Activated CD4-positive, alpha-beta T cell treated with anti-CD3 and anti-CD28 coated beads, Interleukin-2, amount 10 ng/mL, durations not matched to agents 7 days and 5 days (primary cell): Measurements from ENCODE around the gene RETREG1. TPM values are rescaled to one million over a fixed set of nuclear protein-coding genes. Genes with fewer than 3 reads are reported as not detected.
"Not testable (repeated sequence)": the region's sequence is repeated elsewhere in the genome, so short reads cannot be mapped to it uniquely, and the experiment has no call there.

ENCODE experiments used
- CTCF ChIA-PET: fragments of 350-600 bp; sonication (Branson Sonifier 250); formaldehyde crosslinking; loops from one replicate; lab custom pipeline; 2021; ENCODE audit warnings: antibody characterized with exemption; lab: Charles Lee
- POLR2A ChIA-PET: fragments of 350-600 bp; sonication (Branson Sonifier 250); formaldehyde crosslinking; loops from one replicate; lab custom pipeline; 2021; ENCODE audit warnings: antibody characterized with exemption; lab: Charles Lee
- DNase-seq: peaks from one replicate; pipeline ENCODE4 v3.0.0-alpha.2; 2020
- H3K27ac Mint-ChIP-seq: one replicate; pipeline ENCODE4 v1.8.0; 2021; ENCODE audit warnings: mild to moderate bottlenecking, moderate library complexity, mixed read lengths
- H3K27me3 Mint-ChIP-seq: one replicate; pipeline ENCODE4 v1.8.0; 2021; ENCODE audit warnings: mixed read lengths
- H3K36me3 Mint-ChIP-seq: one replicate; pipeline ENCODE4 v1.8.0; 2021; ENCODE audit warnings: low read depth, mixed read lengths
- H3K4me1 Mint-ChIP-seq: one replicate; pipeline ENCODE4 v1.8.0; 2021; ENCODE audit warnings: mixed read lengths
- H3K4me3 Mint-ChIP-seq: one replicate; pipeline ENCODE4 v1.8.0; 2021; ENCODE audit warnings: mild to moderate bottlenecking, moderate library complexity, mixed read lengths
- H3K9me3 Mint-ChIP-seq: one replicate; pipeline ENCODE4 v1.8.0; 2021; ENCODE audit warnings: mixed read lengths
- total RNA-seq, 2 experiments: library from RNA; stranded (reverse); gene quantifications; one replicate each; pipeline ENCODE4 v1.2.3, GENCODE V29; 2021

The RETREG1 gene
- total RNA-seq, 2 experiments from 2014 or later: 48.4 to 50.5 TPM

DNA sequence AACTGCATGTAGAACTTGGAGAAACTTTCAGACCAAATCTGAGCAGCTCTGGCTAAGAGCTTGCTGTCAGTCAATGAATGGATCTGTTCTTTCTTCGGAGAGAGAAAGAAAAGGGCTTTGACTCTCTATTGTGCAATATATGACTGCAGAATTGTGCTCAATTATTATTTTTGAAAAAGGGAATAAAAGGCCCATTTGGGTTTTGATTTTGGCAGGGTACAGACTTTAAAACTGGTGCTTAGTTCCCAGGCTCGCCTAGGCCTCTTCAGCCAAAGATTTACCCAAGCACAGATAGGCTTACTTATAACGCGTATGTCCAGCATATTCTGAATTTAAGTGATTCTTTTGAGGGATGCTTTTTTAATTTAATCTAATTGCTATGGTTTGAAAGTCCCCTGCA is 59.3 kb downstream of the RETREG1 start:
- ChIA-PET CTCF (no interaction called here), POLR2A (no interaction called here)
- peaks cover 20% of the 10 kb centered on the region for H3K4me1 Mint-ChIP-seq
- H3K27ac Mint-ChIP-seq: no peak overlapping the region
- H3K4me3 Mint-ChIP-seq: no peak overlapping the region
- H3K36me3 Mint-ChIP-seq: peaks cover 14% of the 10 kb centered on the region
- DNase-seq: no peak
- no peaks in the 10 kb centered on the region for H3K9me3 Mint-ChIP-seq
- H3K27me3 Mint-ChIP-seq: no peaks in the 10 kb centered on the region

DNA sequence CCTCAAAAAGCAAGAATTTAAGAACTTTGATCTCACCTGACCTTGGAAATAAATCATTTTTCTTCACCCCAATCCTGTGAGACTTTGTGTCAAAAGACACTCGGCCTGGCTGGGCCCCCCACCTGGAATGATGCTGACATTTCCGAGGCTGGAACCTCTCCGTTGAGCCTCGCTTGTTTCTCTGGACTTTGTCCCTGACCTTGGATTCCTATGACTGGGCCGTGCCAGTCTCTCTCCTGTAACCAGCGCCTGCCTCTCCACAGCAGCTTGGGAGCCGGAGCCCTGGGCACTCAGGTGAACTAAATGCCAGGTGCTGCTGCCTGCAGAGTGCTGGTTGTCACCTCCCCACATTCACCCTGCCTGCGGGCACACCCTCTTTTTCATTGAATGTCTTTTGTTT is 62.7 kb downstream of the RETREG1 start:
- H3K4me1 Mint-ChIP-seq: peaks cover 25% of the 10 kb centered on the region

DNA sequence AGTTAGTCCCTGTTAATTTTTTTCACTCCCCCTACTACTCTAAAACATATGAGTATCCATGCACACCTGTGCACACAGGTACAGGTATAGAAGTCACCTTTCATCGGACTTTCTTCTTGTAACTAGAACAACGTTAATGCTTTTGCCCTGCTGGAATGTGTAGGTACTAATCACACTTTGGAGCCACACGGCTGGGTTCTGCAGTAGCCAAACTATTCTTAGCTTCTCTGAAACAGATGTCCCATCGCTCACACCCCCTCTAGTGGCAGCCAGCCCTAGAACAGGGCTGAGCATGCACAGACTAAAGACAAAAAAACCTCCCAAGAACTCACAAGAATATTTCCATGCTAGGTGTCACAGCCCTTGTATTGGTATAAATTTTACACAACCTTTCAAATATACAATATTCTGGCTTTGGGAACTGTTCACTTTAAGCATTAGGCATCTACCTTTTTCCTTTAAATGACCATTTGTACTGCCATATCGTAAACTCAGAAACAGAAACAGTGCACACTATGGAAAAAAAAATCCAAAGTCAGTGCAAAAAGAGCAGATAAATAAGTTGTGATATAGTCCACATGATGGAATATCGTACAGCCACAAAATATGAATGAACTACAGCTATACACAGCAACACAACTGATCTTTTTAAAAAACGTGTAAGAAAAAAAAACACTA is 64.0 kb downstream of the RETREG1 start:
- H3K36me3 Mint-ChIP-seq: peaks cover 7% of the 10 kb centered on the region
- ChIA-PET POLR2A (no interaction called here), CTCF (interaction anchor here (0.5 to 0.6 kb wide), 2 partner anchors 7 to 10 kb away, joined by 3 to 4 read pairs; no protein-coding TSS in a partner anchor)
- DNase-seq: peak; percentile 60
- H3K4me1 Mint-ChIP-seq: peaks cover 23% of the 10 kb centered on the region
- no peaks in the 10 kb centered on the region for H3K9me3 Mint-ChIP-seq
- H3K27ac Mint-ChIP-seq: no peak overlapping the region
- H3K4me3 Mint-ChIP-seq: no peak overlapping the region
- no peaks in the 10 kb centered on the region for H3K27me3 Mint-ChIP-seq

More for the DNA sequence above, 62.7 kb downstream of the RETREG1 start:
- no peaks in the 10 kb centered on the region for H3K27me3 Mint-ChIP-seq
- peaks cover 10% of the 10 kb centered on the region for H3K36me3 Mint-ChIP-seq
- no peak overlapping the region for H3K27ac Mint-ChIP-seq
- no peaks in the 10 kb centered on the region for H3K9me3 Mint-ChIP-seq
- H3K4me3 Mint-ChIP-seq: no peak overlapping the region
- ChIA-PET POLR2A (no interaction called here), CTCF (no interaction called here)
- DNase-seq: no peak

DNA sequence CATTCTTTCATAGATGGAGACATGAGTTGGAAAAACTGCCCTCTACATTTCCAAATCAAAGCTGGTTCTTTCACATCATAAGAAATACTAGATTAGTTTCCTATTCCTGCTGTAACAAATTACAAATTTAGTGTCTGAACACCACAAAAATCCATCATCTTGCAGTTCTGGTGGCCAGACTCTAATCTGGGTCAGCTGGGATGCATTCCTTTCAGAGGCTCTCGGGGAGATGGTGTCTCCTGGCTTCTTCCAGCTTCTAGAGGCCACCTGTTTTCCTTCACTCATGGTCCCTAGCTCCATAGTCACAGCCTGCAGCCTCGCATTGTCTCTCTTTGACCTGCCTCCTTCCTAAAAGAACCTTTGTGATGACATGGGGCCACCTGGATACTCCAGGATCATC is 65.2 kb downstream of the RETREG1 start:
- POLR2A ChIA-PET: no interaction called here

DNA sequence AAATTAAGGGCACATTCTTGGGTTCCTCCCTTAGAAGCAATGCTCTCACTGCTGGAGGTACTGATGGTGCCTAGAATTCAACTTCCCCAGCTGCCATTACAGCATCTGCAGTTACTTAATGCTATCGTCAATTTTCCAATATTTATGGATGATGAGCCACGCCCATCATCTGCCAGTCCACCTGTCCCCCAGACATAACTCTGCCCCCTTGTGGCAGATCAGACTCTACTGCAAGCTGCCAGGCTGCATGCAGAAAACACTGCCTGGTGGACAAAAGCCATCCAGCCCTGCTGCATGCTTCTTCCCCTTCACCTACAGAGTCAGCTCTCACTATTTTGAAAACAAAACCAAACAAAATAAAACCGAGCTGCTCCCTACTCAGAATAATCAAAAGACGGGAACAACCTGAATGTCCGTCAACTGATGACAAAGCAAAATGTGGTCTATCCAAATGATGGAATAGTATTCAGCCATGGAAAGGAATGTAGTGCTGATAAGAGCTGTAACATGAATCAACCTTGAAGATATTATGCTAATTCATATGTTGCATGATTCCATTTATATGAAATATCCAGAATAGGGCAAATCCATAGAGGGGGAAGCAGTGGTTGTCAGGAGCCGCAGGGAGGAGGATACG is 66.4 kb downstream of the RETREG1 start:
- Mint-ChIP-seq H3K4me3 (no peak overlapping the region), H3K27ac (no peak overlapping the region), H3K27me3 (no peaks in the 10 kb centered on the region), H3K9me3 (no peaks in the 10 kb centered on the region), H3K4me1 (peaks cover 14% of the 10 kb centered on the region), H3K36me3 (peaks cover 2% of the 10 kb centered on the region)
- POLR2A ChIA-PET: no interaction called here
- DNase-seq: peak; percentile 45
- CTCF ChIA-PET: interaction anchor here (0.6 to 1.1 kb wide), 3 partner anchors 12 to 23 kb away, joined by 3 to 4 read pairs (median 3); no protein-coding TSS in a partner anchor

More for the DNA sequence above, 65.2 kb downstream of the RETREG1 start:
- Mint-ChIP-seq H3K4me1 (peaks cover 19% of the 10 kb centered on the region), H3K27me3 (no peaks in the 10 kb centered on the region), H3K4me3 (no peak overlapping the region), H3K36me3 (peaks cover 2% of the 10 kb centered on the region), H3K9me3 (no peaks in the 10 kb centered on the region), H3K27ac (no peak overlapping the region)
- DNase-seq: no peak
- CTCF ChIA-PET: no interaction called here

DNA sequence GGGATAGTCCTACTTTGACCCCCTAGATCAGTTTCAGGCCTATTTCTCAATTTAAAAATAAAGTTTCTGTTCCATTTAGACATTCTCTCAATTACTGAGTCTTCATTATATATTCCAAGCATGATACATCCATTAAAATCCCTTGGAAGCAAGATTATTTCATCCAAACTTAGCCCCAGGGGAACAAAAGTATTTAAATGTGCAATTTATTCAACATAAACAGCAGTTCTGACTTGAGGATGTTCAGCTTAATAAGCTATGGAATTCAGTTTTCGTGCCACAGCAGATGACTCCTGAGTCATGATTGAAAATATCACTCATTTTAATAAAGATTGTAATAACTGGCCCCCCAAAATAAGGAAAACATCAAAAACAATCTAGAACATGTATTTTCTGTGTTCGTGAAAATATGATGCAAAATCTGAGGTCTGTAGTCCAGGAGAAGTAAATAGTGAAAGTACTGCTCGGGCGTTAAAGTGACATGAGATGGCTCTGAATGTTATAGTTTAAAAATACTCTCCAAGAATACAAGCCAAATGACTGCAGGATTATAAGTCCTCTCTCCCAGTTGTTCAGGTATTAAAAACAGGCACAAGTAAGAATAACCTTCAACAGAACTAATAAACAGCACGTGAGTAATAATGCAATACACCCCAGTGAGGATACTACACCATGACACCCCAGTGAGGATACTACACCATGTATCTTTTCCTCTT is 67.1 kb downstream of the RETREG1 start:
- Mint-ChIP-seq H3K36me3 (peaks cover 2% of the 10 kb centered on the region), H3K4me1 (peaks cover 14% of the 10 kb centered on the region), H3K4me3 (no peak overlapping the region), H3K9me3 (no peaks in the 10 kb centered on the region), H3K27me3 (no peaks in the 10 kb centered on the region), H3K27ac (no peak overlapping the region)
- CTCF ChIA-PET: interaction anchor here (0.6 kb wide), 1 partner anchor 22 kb away, joined by 3 read pairs; no protein-coding TSS in a partner anchor
- POLR2A ChIA-PET: no interaction called here
- DNase-seq: no peak

DNA sequence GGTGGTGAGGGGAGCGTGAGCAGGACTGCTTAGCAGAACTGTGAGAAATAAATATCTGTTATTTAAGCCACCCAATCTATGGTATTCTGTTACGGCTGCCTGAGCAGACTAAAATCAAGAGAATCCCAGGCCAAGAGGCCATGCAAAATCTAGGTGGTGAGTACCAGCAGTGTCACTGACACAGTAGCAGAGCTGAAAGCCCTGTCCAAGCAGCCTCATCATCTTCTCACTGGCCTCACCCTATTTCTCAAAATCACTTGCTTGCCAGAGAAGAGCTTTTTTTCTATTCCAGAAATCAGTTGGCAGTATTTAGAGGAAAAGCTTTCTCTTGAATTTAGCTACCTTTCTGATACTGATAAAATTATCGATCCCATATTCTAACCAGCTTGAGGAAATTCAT is 68.0 kb downstream of the RETREG1 start:
- H3K27ac Mint-ChIP-seq: no peak overlapping the region
- H3K9me3 Mint-ChIP-seq: no peaks in the 10 kb centered on the region
- H3K27me3 Mint-ChIP-seq: no peaks in the 10 kb centered on the region
- POLR2A ChIA-PET: no interaction called here
- peaks cover 4% of the 10 kb centered on the region for H3K36me3 Mint-ChIP-seq
- peaks cover 14% of the 10 kb centered on the region for H3K4me1 Mint-ChIP-seq
- H3K4me3 Mint-ChIP-seq: no peak overlapping the region
- CTCF ChIA-PET: no interaction called here
- no peak for DNase-seq

DNA sequence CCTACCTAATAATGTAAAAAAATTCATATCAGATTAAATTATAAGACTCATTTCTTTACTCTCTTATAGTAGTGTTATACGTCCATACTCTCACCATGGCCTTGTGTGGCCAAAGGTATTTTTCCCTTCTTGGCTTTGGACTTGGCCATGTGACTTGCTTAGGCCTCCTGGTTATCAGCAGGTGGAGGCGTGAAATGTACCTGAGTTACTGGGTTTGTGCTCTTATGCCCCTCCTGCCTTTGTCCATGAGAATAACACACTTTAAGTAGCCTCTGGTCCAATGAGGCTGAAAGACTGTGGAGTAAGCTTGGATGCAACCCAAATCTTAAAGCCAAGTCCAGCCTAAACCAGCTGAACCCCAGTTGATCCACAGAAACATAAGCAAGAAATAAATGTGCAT is 68.7 kb downstream of the RETREG1 start:
- ChIA-PET CTCF (no interaction called here), POLR2A (no interaction called here)
- Mint-ChIP-seq H3K4me1 (peaks cover 15% of the 10 kb centered on the region), H3K9me3 (no peaks in the 10 kb centered on the region), H3K27me3 (no peaks in the 10 kb centered on the region), H3K27ac (no peak overlapping the region), H3K4me3 (no peak overlapping the region), H3K36me3 (peaks cover 6% of the 10 kb centered on the region)
- no peak for DNase-seq

DNA sequence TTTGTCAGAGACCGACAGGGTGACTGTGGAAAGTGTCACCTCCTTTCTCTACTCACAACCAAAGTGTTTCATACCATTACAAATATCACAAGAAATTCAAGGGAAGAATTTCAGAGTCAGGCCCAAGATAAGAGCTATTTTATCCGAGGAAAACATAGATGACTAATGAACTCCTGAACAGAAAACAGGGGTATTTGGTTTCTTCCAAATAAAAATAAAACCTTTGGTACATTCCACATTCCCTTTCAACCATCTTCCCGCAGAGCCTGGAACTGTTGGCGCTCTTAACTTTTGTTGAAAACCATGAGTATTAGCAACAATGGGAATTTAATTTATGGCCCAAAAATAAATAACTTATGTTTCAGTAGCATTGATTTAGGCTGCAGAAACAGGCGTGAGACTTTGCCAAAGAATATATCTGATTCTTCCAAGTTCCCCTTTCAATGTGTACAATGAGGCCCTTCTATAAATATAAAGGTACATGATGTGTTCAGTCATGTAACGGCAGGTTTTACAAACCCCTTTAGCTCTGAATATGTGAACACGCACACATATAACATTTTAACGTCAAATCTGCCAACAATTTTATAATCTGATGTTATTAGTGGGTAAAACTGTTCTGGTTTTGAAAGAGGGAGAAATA is 69.5 kb downstream of the RETREG1 start:
- CTCF ChIA-PET: no interaction called here
- POLR2A ChIA-PET: no interaction called here
- no peak for DNase-seq
- Mint-ChIP-seq H3K27ac (no peak overlapping the region), H3K27me3 (no peaks in the 10 kb centered on the region), H3K4me1 (peaks cover 8% of the 10 kb centered on the region), H3K9me3 (no peaks in the 10 kb centered on the region), H3K4me3 (no peak overlapping the region), H3K36me3 (peaks cover 6% of the 10 kb centered on the region)

DNA sequence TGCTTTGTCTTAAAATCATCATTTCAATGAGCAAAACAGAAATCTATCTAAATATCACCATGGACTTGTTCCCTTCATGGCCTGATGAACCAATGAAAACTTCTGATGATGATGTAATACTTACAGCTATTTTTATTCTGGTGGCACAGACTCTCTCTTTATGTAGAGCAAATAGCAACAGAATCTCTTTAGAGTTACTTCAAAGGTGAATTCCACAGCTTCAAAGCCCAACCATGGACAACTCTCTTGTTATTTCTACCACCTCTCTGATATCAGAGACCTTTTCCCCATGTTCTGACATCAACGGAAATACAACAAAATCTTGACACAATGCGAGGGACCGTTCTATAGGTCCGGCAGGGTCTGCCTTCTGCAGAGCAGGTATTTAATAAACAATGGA is 70.1 kb downstream of the RETREG1 start:
- Mint-ChIP-seq H3K27ac (no peak overlapping the region), H3K27me3 (no peaks in the 10 kb centered on the region), H3K4me3 (no peak overlapping the region), H3K36me3 (peaks cover 6% of the 10 kb centered on the region), H3K9me3 (no peaks in the 10 kb centered on the region), H3K4me1 (peaks cover 14% of the 10 kb centered on the region)
- CTCF ChIA-PET: no interaction called here
- DNase-seq: no peak
- POLR2A ChIA-PET: no interaction called here

DNA sequence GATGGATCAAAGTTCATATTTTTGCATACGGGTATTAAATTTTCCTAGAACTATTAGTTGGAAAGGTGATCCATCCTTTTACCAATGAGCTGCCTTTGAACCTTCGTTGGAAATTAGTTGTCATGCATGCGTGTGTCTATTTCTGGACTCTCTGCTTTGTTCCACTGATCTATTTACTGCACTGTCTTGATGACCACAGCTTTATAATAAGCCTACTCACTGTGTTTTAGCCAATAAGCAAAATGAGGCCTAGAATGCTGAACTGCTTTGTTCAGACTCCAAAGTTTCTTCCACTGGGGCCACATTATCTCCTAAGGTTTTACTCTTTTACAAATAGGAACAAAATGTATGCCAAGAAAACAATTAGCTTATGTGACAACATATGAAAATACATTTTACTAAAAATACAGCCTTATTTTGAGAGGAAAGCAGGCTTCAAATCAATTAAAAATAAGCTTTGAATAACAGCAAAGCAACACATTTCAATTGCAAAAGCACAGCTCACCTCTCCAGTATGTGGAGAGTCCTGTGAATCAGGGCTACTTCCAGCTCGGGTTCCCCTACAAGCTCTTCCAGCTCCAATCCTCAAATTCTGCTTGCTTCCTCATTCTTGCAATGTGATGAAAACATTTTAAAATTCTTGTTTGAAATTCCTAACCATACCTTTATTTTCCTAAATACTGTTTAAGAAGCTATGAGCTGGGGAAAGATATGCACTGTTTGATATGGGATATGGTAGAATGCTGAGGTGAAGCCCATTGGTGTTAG is 72.0 kb downstream of the RETREG1 start:
- H3K27me3 Mint-ChIP-seq: no peaks in the 10 kb centered on the region
- peaks cover 4% of the 10 kb centered on the region for H3K36me3 Mint-ChIP-seq
- peaks cover 24% of the 10 kb centered on the region for H3K4me1 Mint-ChIP-seq
- DNase-seq: no peak
- no peak overlapping the region for H3K4me3 Mint-ChIP-seq
- POLR2A ChIA-PET: no interaction called here
- H3K9me3 Mint-ChIP-seq: no peaks in the 10 kb centered on the region
- H3K27ac Mint-ChIP-seq: no peak overlapping the region
- CTCF ChIA-PET: interaction anchor here (0.6 to 1.3 kb wide), 2 partner anchors 10 to 24 kb away, joined by 3 to 5 read pairs; no protein-coding TSS in a partner anchor

DNA sequence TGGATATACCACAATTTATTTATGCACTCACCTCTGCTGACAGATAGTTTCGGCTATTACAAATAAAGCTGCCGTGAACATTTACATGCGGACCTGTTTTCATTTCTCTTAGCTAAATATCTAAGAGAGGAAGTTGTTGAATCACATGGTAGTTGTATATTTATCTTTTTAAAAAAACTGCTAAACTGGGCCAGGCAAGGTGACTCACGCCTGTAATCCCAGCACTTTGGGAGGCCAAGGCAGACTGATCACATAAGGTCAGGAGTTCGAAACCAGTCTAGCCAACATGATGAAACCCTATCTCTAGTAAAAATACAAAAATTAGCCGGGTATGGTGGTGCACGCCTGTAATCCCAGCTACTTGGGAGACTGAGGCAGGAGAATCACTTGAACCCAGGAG is 73.6 kb downstream of the RETREG1 start:
- not testable (repeated sequence) for H3K9me3 Mint-ChIP-seq

More for the DNA sequence above, 73.6 kb downstream of the RETREG1 start:
- H3K27me3 Mint-ChIP-seq, POLR2A ChIA-PET, DNase-seq, CTCF ChIA-PET, H3K27ac Mint-ChIP-seq, H3K4me3 Mint-ChIP-seq: not testable (repeated sequence)
- Mint-ChIP-seq H3K36me3 (peaks cover 15% of the 10 kb centered on the region), H3K4me1 (peaks cover 26% of the 10 kb centered on the region)
